GM21528 (cell line): ENCODE data around the gene MAGEB18.

Experiments
- ATAC-seq: cut with Tn5 transposase; IDR thresholded peaks from one replicate; pipeline ENCODE4 v1.9.1; 2021; ENCODE audit warnings: mild to moderate bottlenecking, moderate library complexity; ENCODE audit not compliant: unreplicated experiment, low FRiP score

Gene MAGEB18

DNA sequence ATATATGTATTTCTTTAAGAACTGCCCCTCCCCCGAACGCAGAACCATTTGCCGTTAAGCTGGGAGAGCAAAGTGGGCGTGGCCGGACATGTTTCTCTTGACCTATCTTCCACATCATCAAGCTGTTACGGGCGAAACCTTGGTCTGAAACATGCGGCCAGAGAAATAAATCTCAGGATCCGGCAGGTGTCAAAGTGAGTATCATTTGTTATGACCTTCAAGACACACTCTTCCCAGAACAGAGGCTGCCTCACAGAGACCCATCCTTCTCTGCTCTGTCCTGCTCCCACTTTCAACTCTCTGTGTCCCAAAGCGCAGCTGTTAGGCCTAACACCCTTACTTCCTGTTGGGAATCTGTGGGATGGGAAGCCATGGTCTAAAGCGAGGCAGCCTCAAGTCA, at the start of gene MAGEB18:
Gene MAGEB18, plus strand, starts transcription at position 70 of the 400 bp plus-strand sequence. CDS start 643 bp downstream, outside the sequence.
- no peak for ATAC-seq

DNA sequence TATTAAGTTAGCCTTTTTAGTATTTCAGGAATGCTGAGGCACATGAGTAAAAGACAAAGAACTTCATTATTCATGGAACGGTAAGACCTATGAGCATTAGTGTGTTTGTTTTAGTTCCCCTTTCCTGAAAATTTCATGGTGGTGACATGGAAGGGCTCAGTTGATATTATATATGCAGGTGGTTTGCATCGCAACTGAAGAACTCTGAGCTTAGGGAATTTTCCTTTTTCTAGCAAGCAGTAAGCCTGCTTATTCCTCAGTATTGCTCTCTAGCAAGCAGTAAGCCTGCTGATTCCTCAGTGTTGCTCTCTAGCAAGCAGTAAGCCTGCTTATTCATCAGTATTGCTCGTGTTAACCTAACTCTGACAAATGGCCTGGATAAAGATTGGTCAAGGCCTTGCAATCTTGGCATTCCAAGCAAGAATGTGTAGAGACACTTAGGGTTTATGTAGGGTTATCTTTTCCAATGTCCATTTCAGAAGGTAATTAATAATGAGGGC, 37.7 kb upstream of the MAGEB18 start:
- ATAC-seq = no peak

DNA sequence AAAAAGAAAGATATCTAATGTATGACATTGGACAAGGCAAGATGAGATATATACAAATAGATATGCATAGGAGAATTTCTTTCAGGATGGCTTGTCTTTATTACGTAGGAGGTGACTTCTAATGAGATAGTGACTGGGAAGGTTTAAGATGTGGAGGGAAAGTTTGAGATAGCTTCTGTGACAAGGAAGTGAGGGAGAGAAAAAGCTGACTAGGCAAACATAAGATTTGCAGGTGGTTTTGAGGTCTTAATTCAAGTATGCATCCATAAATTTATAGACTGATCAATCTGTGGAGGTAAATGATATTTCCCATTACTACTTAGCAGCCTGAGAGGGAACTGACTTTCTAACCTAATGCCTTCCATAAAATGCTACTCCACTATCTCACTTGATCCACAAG, 29.0 kb upstream of the MAGEB18 start:
- ATAC-seq = no peak

DNA sequence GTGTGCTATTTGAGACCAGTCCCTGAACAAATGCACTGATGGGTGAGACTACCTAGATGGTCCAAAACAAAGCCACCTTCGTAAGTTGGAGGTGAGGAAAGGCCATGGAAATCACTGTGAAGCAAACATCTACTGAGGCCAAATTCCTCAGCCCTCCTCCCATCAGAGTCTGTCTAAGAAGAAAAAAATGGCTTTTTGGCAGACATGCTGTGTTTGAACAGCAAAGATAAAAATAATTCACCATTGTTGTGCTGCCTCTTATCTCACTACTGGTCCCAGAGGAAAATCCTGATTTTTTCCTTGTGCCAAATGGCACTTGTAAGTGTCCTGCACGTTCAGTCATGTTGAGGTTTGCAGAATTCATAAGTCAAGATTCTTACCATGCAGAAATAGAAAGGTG, 7.9 kb downstream of the MAGEB18 start:
- ATAC-seq = no peak

DNA sequence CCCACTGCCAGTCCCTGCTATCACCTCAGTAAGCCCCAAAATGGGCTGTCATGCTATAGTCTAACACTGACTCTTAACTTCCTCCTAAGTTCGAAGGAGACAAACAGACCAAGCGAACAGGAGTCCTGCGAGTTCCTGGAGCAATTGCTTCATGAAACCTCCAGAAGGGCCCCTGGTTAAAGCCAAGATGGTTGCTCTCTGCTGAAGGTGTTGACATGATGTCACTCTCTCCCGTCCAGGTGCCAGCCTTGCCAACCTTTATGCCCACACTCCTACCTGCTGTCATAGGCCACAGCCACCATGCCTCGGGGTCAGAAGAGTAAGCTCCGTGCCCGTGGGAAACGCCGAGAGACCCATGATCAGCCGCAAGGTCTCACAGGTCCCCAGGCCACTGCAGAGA, 22.2 kb downstream of the MAGEB18 start, which contains the start of gene MAGEB6B:
Gene MAGEB6B, plus strand, starts transcription at position 301 of the 400 bp plus-strand sequence. Its CDS starts 0 bp downstream, at position 301.
- ATAC-seq = no peak
